Stimulated activated naive CD4-positive, alpha-beta T cell treated with Interleukin-2 at 50 U/mL for 16 hours (primary cell): ENCODE results near the gene FMOD.
A peak's percentile ranks its signal among the peaks of the same experiment; 100 is the strongest.
"Not testable (repeated sequence)": the region's sequence is repeated elsewhere in the genome, so short reads cannot be mapped to it uniquely, and the experiment has no call there.

Experiments
- DNase-seq: peaks from one replicate; lab custom pipeline; 2025; lab: John Stamatoyannopoulos, UW

FMOD gene

DNA sequence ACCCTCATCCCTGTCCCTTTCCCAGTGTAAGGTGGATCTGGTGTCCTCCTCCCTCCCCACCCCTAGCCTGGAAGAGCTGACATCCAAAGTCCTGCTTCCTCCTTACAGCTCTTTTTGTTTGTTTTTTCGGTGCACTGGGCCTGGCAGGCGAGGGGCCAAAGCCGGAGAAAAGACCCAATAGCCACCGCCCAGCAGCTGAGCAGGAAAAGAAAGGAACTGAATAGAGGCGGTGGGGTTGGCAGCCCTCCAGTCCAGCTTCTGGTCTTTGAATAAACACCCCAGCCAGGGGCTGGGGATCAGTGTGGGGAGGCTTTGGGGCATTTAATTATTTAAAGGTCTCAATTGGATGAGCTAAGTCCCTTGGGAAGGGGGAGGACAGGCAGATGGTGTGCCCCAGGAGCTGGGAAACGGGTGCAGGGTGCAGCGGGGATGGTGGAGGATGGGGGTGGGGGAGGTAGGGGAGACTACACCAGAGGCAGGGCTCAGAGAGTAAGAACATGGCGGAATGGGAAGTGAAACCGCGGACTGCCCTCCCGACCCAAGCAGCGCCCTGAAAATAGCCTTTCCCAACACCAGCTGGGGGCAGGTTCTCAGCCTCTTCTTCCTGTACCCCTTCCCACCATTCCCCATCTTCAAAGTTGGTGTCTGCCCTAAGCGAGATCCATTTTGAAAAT is 25.4 kb downstream of the FMOD start:
- no peak for DNase-seq

DNA sequence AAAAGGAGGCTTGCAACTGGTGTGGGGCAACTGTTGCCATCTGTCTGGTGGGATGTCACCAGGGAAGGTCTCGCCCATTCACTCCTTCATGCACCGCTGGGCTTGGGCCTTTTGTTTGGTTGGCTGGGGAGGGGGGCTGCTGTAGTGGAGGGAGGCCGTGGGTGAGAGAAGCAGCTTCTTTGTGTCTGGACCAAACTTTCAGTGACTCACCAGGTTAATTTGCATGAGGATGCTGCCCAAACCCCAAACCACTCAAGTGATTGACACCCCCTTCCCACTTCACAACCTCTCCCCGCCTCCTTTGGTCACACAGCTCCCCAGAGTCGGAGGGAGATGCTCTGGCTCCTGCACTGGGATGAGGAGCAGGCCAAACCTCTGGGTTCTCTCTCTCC is 25.9 kb downstream of the FMOD start:
- peak; percentile 49 for DNase-seq

DNA sequence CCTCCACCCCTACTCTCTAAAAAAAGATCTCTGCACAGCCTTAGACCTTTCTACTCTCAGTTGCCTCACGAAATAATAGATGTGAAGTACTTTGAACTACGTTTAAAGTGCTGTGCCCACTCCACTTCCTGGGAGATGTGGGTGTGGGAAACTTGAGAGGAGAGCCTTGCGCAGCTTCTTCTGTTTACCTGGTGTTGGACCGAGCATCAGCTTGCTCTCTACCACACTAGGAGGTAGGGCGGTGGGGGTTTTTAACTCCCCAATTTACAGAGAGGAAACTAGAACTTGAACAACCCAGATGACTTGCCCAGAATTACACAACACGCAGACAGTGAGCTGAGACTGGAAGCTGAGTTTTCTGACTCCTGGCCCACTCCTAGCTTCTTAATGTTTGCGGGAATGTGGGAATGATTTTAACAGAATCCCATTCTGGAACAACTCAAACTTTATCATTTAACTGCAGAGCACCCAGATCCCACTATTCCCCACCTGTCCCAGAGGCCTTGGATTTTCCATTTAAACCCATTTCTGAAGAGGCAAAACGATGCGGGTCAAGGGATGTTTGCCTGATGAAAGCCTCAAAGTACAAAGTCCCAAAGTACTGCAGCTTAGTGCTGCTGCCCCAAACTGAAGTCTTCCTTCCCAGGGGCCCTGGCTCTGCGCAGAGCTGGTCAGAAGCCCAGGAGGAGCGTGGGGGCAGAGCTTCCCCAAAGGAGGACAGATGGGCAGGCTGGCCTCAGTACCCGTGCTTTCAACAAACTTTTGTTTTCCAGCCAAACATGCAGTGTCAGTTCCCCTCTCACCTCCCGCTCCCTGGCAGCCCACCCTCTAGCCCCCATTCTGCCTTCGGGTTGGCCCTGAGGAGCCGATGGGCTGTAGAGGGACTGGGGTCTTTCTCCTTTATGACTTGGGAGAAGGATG is 26.6 kb downstream of the FMOD start:
- peak; percentile 39 for DNase-seq

- DNase-seq: no peak
These were observed 27.3 kb downstream of the FMOD start for GRCh38 chr1:203323587-203323986.

- DNase-seq: no peak
These were observed 28.3 kb downstream of the FMOD start for GRCh38 chr1:203322500-203323179.

GRCh38 chr1:203321273-203322052 is 29.5 kb downstream of the FMOD start:
- no peak for DNase-seq

GRCh38 chr1:203320591-203321272 is 30.2 kb downstream of the FMOD start:
- peak; percentile 27 for DNase-seq

- no peak for DNase-seq
These were observed 32.7 kb downstream of the FMOD start for GRCh38 chr1:203318229-203318517.

- no peak for DNase-seq
These were observed 33.3 kb downstream of the FMOD start for GRCh38 chr1:203317429-203318228.

GRCh38 chr1:203316626-203317093 is 34.3 kb downstream of the FMOD start:
- DNase-seq: no peak

DNA sequence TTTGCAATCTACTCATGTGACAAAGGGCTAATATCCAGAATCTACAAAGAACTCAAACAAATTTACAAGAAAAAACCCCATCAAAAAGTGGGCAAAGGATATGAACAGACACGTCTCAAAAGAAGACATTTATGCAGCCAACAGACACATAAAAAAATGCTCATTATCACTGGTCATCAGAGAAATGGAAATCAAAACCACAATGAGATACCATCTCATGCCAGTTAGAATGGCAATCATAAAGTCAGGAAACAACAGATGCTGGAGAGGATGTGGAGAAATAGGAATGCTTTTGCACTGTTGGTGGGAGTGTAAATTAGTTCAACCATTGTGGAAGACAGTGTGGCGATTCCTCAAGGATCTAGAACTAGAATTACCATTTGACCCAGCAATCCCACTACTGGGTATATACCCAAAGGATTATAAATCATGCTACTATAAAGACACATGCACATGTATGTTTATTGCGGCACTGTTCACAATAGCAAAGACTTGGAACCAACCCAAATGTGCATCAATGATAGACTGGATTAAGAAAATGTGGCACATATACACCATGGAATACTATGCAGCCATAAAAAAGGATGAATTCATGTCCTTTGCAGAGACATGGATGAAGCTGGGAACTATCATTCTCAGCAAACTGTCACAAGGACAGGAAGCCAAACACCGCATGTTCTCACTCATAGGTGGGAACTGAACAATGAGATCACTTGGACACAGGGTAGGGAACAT is 36.7 kb downstream of the FMOD start:
- DNase-seq: not testable (repeated sequence)

DNA sequence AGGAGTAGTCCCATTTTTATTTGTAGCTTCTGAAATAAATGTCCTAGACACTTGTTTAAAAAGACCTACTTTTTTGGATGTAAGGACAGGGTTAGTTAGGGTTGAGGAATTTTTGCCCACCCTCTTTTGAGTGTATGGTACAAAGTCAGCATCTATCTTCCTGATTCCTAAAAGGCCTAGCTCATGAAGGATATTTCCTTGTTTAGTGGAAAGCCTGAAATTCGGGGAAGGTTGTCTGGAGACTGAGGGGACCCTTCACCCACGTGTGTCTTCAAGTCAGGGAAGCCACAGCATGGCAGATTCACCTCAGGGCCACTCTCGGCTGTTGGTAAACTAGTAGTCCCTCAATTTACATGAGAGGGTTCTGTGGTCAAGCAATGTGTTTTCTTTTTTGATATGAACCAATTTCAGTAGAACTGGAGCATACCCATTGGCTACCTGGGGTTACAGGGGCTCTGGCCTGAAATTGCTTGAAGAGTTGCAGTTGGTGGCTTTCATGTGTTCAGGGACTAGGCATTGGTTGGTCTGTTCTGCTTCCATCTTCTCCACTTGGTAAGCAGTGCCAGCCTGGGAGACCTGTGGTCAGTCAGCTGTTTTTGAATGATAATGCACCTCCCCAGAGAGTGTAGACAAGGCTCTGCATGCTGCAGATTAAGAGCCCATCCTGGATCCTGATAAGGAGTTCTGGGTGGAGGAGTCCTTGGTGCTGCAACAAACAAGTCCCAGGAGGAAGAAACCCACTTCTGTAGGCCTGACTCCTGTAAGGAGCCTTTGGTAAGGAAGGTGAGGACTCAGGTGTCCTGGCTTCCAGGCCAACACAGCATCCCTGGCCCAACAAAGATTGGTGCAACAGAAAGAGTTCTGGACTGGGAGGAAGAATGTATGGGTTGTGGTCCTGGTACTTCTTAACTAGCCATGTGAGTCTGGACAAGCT is 39.3 kb downstream of the FMOD start:
- DNase-seq: no peak

DNA sequence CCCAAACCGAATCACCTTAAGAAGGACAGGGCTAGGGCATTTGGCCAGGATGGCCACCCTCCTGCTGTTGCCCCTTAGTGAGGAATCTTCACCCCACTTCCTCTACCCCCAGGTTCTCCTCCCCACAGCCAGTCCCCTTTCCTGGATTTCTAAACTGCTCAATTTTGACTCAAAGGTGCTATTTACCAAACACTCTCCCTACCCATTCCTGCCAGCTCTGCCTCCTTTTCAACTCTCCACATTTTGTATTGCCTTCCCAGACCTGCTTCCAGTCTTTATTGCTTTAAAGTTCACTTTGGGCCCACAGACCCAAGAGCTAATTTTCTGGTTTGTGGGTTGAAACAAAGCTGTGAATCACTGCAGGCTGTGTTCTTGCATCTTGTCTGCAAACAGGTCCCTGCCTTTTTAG is 42.0 kb downstream of the FMOD start:
- DNase-seq: no peak

DNA sequence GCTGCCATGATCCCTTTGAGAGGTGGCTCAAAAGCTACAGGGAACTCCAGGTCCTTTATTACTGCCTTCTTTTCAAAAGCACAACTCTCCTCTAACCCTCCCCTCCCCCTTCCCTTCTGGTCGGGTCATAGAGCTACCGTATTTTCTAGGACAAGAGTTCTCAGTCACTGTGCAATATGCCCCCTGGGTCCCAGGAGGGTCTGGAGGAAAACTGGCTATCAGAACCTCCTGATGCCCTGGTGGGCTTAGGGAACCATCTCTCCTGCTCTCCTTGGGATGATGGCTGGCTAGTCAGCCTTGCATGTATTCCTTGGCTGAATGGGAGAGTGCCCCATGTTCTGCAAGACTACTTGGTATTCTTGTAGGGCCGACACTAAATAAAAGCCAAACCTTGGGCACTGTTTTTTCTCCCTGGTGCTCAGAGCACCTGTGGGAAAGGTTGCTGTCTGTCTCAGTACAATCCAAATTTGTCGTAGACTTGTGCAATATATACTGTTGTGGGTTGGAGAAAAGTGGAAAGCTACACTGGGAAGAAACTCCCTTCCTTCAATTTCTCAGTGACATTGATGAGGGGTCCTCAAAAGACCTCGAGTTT is 42.5 kb downstream of the FMOD start:
- DNase-seq: no peak

DNA sequence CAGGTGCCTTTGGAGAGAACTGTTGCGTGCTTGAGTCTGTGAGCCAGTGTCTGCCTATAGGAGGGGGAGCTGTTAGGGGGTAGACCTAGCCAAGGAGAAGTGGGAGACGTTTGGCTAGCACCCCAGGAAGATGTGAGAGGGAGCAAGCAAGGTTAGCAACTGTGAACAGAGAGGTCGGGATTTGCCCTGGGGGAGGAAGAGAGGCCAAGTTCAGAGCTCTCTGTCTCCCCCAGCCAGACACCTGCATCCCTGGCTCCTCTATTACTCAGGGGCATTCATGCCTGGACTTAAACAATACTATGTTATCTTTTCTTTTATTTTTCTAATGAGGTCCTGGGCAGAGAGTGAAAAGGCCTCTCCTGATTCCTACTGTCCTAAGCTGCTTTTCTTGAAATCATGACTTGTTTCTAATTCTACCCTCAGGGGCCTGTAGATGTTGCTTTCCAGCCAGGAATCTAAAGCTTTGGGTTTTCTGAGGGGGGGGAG is 43.2 kb downstream of the FMOD start:
- DNase-seq: no peak

GRCh38 chr1:203306965-203307541 is 43.9 kb downstream of the FMOD start:
- DNase-seq: peak; percentile 47

- peak; percentile 31 for DNase-seq
These were observed 44.6 kb downstream of the FMOD start for GRCh38 chr1:203306089-203306964.
